Osteocyte (in vitro differentiated cells): Measurements from ENCODE around the gene ZNF799. TPM values are rescaled to one million over a fixed set of nuclear protein-coding genes. Genes with fewer than 3 reads are reported as not detected.

Experiments
- DNase-seq: peaks from one replicate; pipeline ENCODE4 v3.0.0; 2021; ENCODE audit warnings: mixed read lengths; ENCODE audit not compliant: unreplicated experiment; ENCODE audit errors: extremely low spot score
- H3K27ac Mint-ChIP-seq: one replicate; pipeline ENCODE4 v1.8.0; 2021; ENCODE audit warnings: mild to moderate bottlenecking, mixed read lengths; ENCODE audit not compliant: unreplicated experiment
- H3K27me3 Mint-ChIP-seq: one replicate; pipeline ENCODE4 v1.8.0; 2021; ENCODE audit warnings: mixed read lengths; ENCODE audit not compliant: unreplicated experiment
- H3K36me3 Mint-ChIP-seq: one replicate; pipeline ENCODE4 v1.8.0; 2021; ENCODE audit warnings: mixed read lengths; ENCODE audit not compliant: unreplicated experiment
- H3K4me1 Mint-ChIP-seq: one replicate; pipeline ENCODE4 v1.8.0; 2021; ENCODE audit warnings: mixed read lengths; ENCODE audit not compliant: unreplicated experiment
- H3K4me3 Mint-ChIP-seq: one replicate; pipeline ENCODE4 v1.8.0; 2021; ENCODE audit warnings: mild to moderate bottlenecking, moderate library complexity, mixed read lengths; ENCODE audit not compliant: unreplicated experiment
- H3K9me3 Mint-ChIP-seq: one replicate; pipeline ENCODE4 v1.8.0; 2021; ENCODE audit warnings: mixed read lengths; ENCODE audit not compliant: unreplicated experiment
- total RNA-seq: library from RNA; stranded (reverse); gene quantifications from 2 replicates; pipeline ENCODE4 v1.2.1, GENCODE V29; 2021
- TF ChIP-seq, protein P1 (sequence below): fragments of 200-600 bp; sonication (generic); IDR thresholded peaks from 2 replicates; pipeline ENCODE4 v1.5.0; 2021; ENCODE audit warnings: antibody characterized with exemption, mild to moderate bottlenecking, moderate library complexity

The ZNF799 gene
- total RNA-seq, 1 donor from 2014 or later: 1.7 TPM

DNA sequence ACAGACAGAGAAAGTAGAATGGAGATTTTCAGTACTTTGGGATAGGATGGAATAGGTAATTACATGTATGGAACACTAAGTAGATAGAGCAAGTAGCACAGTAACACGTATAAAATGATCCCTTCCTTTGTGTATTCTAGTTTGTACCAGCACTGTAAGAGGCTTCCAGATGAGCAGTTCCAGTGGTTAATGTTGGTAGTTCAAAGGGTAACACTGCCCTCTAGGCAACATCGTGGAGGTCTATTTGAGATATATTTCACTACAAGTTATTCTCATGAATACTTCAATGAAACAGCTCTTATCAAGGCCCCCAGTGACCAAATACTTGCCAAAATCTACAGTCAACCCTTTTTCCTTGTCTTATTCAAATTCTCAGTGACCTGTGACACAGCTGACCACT lies 54.2 kb downstream of the ZNF799 start:
- peaks cover 51% of the 10 kb centered on the region for H3K9me3 Mint-ChIP-seq
- DNase-seq: no peak
- no peaks in the 10 kb centered on the region for H3K27me3 Mint-ChIP-seq
- no peak overlapping the region for H3K27ac Mint-ChIP-seq
- H3K4me1 Mint-ChIP-seq: no peaks in the 10 kb centered on the region
- peaks cover 48% of the 10 kb centered on the region for H3K36me3 Mint-ChIP-seq
- H3K4me3 Mint-ChIP-seq: no peak overlapping the region
- TF ChIP-seq, protein P1, sequence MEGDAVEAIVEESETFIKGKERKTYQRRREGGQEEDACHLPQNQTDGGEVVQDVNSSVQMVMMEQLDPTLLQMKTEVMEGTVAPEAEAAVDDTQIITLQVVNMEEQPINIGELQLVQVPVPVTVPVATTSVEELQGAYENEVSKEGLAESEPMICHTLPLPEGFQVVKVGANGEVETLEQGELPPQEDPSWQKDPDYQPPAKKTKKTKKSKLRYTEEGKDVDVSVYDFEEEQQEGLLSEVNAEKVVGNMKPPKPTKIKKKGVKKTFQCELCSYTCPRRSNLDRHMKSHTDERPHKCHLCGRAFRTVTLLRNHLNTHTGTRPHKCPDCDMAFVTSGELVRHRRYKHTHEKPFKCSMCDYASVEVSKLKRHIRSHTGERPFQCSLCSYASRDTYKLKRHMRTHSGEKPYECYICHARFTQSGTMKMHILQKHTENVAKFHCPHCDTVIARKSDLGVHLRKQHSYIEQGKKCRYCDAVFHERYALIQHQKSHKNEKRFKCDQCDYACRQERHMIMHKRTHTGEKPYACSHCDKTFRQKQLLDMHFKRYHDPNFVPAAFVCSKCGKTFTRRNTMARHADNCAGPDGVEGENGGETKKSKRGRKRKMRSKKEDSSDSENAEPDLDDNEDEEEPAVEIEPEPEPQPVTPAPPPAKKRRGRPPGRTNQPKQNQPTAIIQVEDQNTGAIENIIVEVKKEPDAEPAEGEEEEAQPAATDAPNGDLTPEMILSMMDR: no peak

- no peaks in the 10 kb centered on the region for H3K4me1 Mint-ChIP-seq
- TF ChIP-seq, protein P1: no peak
- no peaks in the 10 kb centered on the region for H3K27me3 Mint-ChIP-seq
- H3K4me3 Mint-ChIP-seq: no peak overlapping the region
- no peak overlapping the region for H3K27ac Mint-ChIP-seq
- peaks cover 49% of the 10 kb centered on the region for H3K9me3 Mint-ChIP-seq
- peaks cover 31% of the 10 kb centered on the region for H3K36me3 Mint-ChIP-seq
- DNase-seq: no peak
Observed at GRCh38 chr19:12345197-12345596, 55.9 kb downstream of the ZNF799 start.

Other genes starting within 250 kb of the ZNF799 start
- 9.1 and 11.6 TPM in 2 replicates for gene ZNF625, start 244.5 kb downstream of the ZNF799 start, total RNA-seq
- gene ZNF136, start 238.2 kb downstream of the ZNF799 start, total RNA-seq: 10.4 and 12.9 TPM in 2 replicates
- gene ZNF44, start 106.4 kb downstream of the ZNF799 start, total RNA-seq: 7.0 and 7.8 TPM in 2 replicates
- gene ZNF563, start 67.6 kb downstream of the ZNF799 start, total RNA-seq: 1.4 and 2.3 TPM in 2 replicates
- 2.2 and 2.3 TPM in 2 replicates for gene ZNF442, start 35.6 kb downstream of the ZNF799 start, total RNA-seq
- 1.7 and 2.2 TPM in 2 replicates for gene ZNF443, start 39.8 kb upstream of the ZNF799 start, total RNA-seq
- gene ZNF709, start 83.5 kb upstream of the ZNF799 start, total RNA-seq: 3.4 and 3.9 TPM in 2 replicates
- 10.7 and 12.9 TPM in 2 replicates for gene ZNF564, start 150.2 kb upstream of the ZNF799 start, total RNA-seq
- 9.2 TPM in 2 replicates for gene ZNF490, start 209.5 kb upstream of the ZNF799 start, total RNA-seq
- 25.0 and 26.1 TPM in 2 replicates for gene ZNF791, start 209.6 kb upstream of the ZNF799 start, total RNA-seq